GM21576 (cell line): Measurements from ENCODE around the gene ARHGEF1.
"Not testable (repeated sequence)": the region's sequence is repeated elsewhere in the genome, so short reads cannot be mapped to it uniquely, and the experiment has no call there.

Source experiments
- ATAC-seq: cut with Tn5 transposase; IDR thresholded peaks from one replicate; pipeline ENCODE4 v1.9.1; 2021; ENCODE audit warnings: mild to moderate bottlenecking, moderate library complexity; ENCODE audit not compliant: unreplicated experiment

The ARHGEF1 gene

GRCh38 chr19:41904118-41904870 is 21.3 kb downstream of the ARHGEF1 start:
- no peak for ATAC-seq

DNA sequence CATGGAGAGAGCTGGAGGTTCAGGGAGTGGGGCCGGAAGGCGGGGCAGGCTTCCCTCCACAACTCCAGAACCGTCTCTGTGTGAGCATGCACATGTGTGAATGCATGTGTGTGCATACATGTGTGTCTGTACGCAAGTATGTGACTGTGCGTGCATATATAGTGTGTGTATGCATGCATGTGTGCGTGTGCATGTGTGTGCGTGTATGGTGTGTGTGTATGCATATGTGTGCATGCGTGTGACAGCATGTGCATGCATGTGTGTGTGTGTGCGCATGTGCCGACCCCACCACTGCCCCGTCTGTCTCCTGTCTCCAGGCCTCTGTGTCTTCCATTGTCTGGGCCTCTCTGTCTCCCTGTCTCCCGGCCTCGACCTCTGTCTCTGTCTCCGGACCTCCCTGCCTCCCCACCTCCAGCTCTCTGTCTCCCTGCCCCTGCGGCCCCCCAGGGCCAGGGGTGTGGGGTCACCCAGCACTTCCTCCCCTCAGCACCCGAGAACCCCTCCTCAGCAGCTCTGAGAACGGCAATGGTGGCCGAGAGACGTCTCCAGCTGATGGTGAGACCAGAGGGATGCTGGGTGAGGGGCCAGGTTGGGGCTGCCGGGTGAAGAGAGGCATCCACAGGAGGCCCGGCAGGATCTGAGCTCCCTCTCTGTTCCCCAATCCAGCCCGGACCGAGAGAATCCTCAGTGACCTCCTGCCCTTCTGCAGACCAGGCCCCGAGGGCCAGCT is 22.5 kb downstream of the ARHGEF1 start:
- ATAC-seq, result no peak

GRCh38 chr19:41906271-41906670 is 23.3 kb downstream of the ARHGEF1 start:
- no peak for ATAC-seq

GRCh38 chr19:41906916-41907680 is 24.1 kb downstream of the ARHGEF1 start:
- ATAC-seq, result no peak

DNA sequence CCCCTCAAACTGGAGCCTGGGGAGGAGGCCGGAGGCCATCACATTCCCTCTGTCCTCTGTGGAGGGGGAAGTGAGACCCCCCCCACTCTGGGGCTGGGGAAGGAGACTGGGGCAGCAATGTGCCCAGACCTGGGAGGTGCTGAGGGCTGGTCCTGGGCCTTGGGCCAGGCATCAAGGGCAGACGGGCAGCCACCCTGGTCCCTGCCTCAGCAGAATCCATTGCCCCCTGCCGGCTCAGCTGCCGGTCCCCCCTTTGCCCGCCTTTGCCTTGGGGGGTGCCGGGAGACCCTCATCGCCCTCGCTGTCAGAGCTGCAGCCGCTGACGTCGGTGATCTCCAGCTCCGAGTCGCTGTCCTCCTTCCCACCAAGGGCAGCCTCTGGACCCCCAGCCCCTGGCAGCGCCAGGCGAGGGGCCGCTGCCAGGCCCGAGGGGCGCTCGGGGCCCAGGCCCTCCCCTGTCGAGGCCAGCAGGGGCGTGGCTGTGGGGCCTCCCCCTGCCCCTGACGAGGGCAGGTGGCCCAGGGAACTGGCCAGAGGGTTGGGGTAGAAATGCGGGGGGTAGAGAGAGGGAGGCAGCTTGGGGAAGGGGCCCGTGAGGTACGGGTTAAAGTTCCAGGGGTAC is 25.1 kb downstream of the ARHGEF1 start:
- no peak for ATAC-seq

GRCh38 chr19:41908724-41909464 is 25.9 kb downstream of the ARHGEF1 start:
- no peak for ATAC-seq

DNA sequence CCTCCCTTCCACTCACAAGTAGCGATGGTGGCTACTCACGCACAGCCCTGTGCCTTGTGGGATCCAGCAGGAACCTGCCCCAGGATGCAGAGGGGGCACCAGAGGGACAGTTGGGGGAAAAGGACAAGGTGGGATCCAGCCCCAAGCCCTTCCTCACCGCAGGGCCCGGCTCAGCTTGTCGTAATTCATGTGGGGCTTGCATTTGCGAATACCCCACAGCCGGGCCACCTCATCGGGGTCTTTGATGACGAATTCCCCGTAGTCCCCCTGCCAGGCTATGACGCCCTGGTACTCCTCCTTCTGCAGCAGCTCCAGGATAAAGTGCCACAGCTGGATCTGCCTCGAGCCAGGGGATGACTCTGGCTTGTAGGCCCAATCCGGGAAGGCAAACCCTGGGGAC is 26.7 kb downstream of the ARHGEF1 start:
- ATAC-seq, result no peak

- no peak for ATAC-seq
These were observed 27.4 kb downstream of the ARHGEF1 start for GRCh38 chr19:41910240-41910991.

DNA sequence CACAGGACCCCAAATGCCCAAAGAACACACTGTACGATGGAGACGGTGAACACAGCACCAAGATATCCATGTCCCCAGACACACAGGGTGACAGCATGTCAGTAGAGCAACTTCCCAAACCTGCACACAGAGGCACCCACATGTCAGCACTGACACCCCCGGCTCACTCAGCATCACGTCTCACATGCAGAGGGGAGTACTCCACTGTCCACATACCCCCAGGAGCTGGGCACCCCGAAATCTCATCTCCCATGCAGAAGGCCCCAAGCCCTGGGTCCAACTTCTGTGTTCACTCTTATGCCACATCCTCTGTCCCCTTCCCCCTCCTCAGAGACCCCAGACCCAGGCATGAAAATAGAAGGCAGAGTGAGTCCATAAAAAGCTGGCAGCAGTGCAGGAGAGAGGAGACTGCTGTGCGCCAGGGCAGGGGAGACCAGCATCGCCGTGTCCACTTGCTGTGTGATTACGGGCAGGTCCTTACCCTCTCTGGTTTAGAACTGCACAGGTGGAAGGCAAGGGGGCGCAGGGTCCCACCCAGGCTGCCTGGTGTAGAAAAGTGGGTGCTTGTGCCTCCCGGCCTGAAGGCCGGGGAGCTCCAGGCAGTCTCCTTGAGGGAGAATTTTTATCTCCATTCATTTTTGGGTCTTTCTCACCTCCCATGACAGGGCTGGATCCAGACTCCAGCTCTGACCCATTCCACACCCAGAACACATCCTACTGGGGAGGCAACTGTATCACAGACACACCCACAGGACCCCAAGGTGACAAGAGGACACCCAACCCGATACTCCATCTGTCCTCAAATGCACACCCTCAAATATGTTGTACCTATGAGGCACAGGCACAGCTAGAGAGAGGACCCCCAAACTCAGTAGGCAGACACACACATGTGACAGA is 28.3 kb downstream of the ARHGEF1 start:
- ATAC-seq, result no peak

GRCh38 chr19:41911889-41912731 is 29.1 kb downstream of the ARHGEF1 start:
- no peak for ATAC-seq

GRCh38 chr19:41912899-41913537 is 30.0 kb downstream of the ARHGEF1 start:
- no peak for ATAC-seq

GRCh38 chr19:41913538-41914423 is 30.8 kb downstream of the ARHGEF1 start:
- no peak for ATAC-seq

GRCh38 chr19:41914424-41914834 is 31.4 kb downstream of the ARHGEF1 start:
- ATAC-seq, result not testable (repeated sequence)

DNA sequence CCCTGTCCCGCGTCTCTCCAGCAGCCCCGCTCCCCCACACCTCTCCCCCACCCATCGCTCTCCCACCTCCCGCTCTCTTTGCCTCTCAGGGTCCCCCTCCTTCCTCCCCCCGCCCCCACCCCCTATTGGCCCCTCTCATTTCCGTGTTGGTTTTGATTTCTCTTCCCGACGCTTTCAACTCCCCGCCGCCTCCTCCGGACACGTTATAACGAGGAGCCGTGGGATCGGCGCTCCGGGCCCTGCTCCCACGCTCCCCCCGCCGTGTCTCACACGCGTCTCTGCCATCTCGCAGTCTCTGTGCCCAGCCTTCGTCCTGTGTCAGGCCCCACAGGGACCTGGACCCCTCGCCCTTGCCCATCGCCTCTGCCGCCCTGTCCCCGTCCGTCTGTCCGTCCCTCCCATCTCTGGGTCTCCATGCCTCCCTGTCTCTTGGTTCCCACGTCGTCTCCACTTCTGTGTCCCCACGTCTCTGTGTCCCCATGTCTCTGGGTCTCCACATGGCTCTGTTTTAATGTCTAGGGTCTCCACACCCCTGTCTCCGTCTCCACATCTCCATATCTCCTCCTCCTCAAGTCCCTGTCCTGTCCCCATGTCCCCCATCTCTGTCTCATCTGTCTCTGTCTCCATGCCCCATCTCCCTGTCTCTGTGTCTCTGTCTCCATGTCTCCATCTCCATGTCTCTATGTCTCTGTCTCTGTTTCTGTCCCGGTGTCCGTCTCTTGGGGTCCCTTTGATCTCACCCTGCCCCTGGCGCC is 32.2 kb downstream of the ARHGEF1 start:
- no peak for ATAC-seq

DNA sequence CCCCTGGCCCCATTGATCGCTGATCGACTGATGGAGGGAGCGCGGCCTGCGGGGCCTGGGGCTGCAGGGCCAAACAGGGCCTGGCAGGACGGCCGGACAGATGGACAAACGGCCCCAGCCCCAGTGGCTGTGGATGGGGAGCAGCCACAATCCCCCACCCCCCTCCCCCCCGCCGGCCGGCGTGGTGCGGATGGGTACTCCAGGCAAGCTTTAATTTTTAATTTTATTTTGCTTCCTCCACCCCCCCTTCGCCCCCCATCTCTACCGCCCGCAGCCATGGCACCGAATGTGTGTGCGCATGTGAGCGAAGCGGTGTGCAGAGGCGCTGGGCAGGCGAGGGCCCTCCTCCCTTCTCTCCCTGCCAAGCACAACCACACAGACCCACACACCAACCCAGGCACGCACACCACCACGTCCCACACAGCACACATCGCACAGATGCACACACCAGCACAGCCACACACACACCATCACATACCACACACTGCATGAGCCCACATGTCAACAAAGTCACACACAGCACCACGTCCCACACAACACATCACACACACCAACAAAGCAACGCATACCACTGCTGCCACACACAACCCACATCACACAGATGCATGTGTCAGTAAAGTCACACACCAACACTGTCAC is 32.9 kb downstream of the ARHGEF1 start:
- no peak for ATAC-seq
